T-helper 1 cell treated with Interleukin-12 subunit alpha and Interleukin-12 subunit beta and Interleukin-4 antibody, amounts not matched to agents 30 μg/mL and 1 μg/mL, for 36 hours (primary cell): ENCODE data around the gene SGF29.

Source experiments
- H3K27ac Mint-ChIP-seq: one replicate; pipeline ENCODE4 v1.8.0; 2021; ENCODE audit warnings: mild to moderate bottlenecking, mixed read lengths
- H3K27me3 Mint-ChIP-seq: one replicate; pipeline ENCODE4 v1.8.0; 2021; ENCODE audit warnings: low read depth, mixed read lengths
- H3K36me3 Mint-ChIP-seq: one replicate; pipeline ENCODE4 v1.8.0; 2021; ENCODE audit warnings: low read depth, mixed read lengths
- H3K4me1 Mint-ChIP-seq: one replicate; pipeline ENCODE4 v1.8.0; 2021; ENCODE audit warnings: low read depth, mixed read lengths
- H3K4me3 Mint-ChIP-seq: one replicate; pipeline ENCODE4 v1.8.0; 2021; ENCODE audit warnings: mild to moderate bottlenecking, moderate library complexity, mixed read lengths
- H3K9me3 Mint-ChIP-seq: one replicate; pipeline ENCODE4 v1.8.0; 2021; ENCODE audit warnings: mixed read lengths

Gene SGF29

GRCh38 chr16:28553776-28554633 lies at the start of gene SGF29:
TSS of gene SGF29 (plus strand) at chr16:28553920. CDS start at chr16:28581070, 27,150 bp downstream.
- H3K27ac Mint-ChIP-seq = peak within 1 kb of the TSS; percentile 97
- peaks cover 13% of the 10 kb centered on the region for H3K36me3 Mint-ChIP-seq
- no peaks in the 10 kb centered on the region for H3K9me3 Mint-ChIP-seq
- H3K4me1 Mint-ChIP-seq = peaks cover 24% of the 10 kb centered on the region
- peaks cover 3% of the 10 kb centered on the region for H3K27me3 Mint-ChIP-seq
- peak within 1 kb of the TSS; percentile 97 for H3K4me3 Mint-ChIP-seq

DNA sequence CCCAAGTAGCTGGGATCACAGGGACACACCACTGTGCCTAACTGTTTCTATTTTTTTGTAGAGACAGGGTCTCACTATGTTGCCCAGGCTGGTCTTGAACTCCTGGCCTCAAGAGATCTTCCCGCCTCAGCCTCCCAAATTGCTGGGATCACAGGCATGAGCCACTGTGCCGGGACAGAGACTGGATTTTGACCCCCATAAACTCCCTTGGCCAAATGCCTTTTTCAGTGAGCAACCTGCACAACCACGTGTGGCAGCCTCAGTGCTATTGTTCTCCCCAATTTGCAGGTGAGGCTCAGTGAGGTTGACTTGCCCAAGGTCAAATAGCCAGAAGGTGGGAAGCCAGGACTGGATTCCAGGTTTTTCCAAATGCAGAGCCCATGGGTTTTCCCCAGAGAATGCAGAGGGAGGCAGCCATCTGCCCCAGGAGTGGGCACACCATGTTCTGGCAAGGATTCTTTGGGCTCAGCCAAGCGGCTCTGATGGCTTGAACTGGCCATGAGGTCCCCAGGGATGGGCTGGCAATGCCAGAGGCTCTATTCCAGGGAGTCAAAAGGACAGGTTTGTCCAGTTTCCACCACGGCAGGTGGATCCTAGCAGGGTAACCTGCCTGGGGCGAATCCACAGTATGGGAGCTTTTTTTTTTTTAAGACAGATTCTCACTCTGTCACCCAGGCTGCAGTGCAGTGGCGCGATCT lies 48.9 kb upstream of the SGF29 start:
- no peak overlapping the region for H3K27ac Mint-ChIP-seq
- H3K4me3 Mint-ChIP-seq = no peak overlapping the region
- peaks cover 18% of the 10 kb centered on the region for H3K27me3 Mint-ChIP-seq
- H3K9me3 Mint-ChIP-seq = no peaks in the 10 kb centered on the region
- H3K4me1 Mint-ChIP-seq = peaks cover 16% of the 10 kb centered on the region
- no peaks in the 10 kb centered on the region for H3K36me3 Mint-ChIP-seq

GRCh38 chr16:28505489-28506137 lies 48.1 kb upstream of the SGF29 start:
- no peaks in the 10 kb centered on the region for H3K9me3 Mint-ChIP-seq
- H3K27ac Mint-ChIP-seq = no peak overlapping the region
- peaks cover 18% of the 10 kb centered on the region for H3K27me3 Mint-ChIP-seq
- no peaks in the 10 kb centered on the region for H3K36me3 Mint-ChIP-seq
- peaks cover 18% of the 10 kb centered on the region for H3K4me1 Mint-ChIP-seq
- H3K4me3 Mint-ChIP-seq = no peak overlapping the region

DNA sequence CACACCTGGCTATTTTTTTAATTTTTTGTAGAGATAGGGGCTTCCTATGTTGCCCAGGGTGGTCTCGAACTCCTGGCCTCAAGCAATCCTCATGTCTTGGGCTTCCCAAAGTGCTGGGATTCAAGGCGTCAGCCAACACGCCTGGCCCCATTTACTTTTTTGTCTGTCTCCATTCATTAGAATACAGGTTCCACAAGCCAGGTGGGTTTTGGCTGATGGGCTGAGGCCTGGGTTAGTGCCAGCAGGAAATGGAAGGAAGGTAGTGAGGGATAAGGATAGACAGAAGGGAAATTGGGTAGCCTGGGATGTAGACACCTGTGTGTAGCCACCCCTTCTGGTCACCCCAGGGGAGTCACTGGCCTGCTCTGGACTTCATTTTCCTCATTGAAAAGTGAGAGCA lies 42.7 kb upstream of the SGF29 start:
- Mint-ChIP-seq H3K36me3 (no peaks in the 10 kb centered on the region), H3K27me3 (peaks cover 13% of the 10 kb centered on the region), H3K4me1 (peaks cover 23% of the 10 kb centered on the region), H3K9me3 (no peaks in the 10 kb centered on the region), H3K27ac (no peak overlapping the region), H3K4me3 (no peak overlapping the region)

DNA sequence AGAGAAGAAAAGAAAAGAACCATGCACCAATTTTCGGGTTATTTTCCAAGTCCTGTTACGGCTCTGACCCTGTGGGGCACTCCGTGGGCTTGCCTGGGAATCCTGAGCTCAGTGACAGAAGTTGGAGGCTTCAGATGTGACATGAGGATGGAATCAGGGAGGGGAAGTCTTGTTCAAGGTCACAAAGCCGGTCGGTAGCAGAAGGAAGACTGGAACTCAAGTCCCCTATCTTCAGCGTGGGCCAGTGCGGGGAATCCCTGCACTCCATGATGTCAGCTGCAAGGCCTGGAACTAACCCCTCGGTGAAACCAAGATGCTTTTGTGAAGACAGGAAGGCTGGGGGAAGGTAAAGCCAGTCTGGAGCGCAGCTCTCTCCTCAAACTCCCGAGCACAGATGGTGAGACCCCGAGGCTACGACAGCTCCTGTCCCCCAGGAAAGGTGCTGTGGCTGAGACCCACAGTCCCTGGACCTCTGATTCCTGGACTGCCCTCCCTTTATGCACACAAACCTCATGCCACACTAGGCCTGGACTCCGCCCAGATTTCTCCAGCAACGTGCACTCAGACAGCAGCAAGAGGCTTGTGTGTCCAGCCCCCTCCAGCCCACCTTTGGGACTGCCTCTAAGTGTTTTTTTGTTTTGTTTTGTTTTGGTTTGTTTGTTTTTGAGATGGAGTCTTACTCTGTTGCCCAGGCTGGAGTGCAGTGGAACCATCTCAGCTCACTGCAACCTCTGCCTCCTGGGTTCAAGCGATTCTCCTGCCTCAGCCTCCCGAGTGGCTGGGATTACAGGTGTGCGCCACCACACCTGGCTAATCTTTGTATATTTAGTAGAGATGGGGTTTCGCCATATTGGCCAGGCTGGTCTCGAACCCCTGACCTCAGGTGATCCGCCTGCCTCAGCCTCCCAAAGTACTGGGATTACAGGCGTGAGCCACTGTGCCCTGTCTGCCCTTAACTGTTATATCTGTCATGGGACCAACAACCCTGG lies 41.6 kb upstream of the SGF29 start:
- H3K4me3 Mint-ChIP-seq = no peak overlapping the region
- no peaks in the 10 kb centered on the region for H3K9me3 Mint-ChIP-seq
- H3K36me3 Mint-ChIP-seq = no peaks in the 10 kb centered on the region
- H3K4me1 Mint-ChIP-seq = peaks cover 18% of the 10 kb centered on the region
- peaks cover 4% of the 10 kb centered on the region for H3K27me3 Mint-ChIP-seq
- no peak overlapping the region for H3K27ac Mint-ChIP-seq

GRCh38 chr16:28513484-28514181 lies 40.1 kb upstream of the SGF29 start:
- no peaks in the 10 kb centered on the region for H3K36me3 Mint-ChIP-seq
- peaks cover 4% of the 10 kb centered on the region for H3K27me3 Mint-ChIP-seq
- no peak overlapping the region for H3K27ac Mint-ChIP-seq
- H3K4me1 Mint-ChIP-seq = peaks cover 8% of the 10 kb centered on the region
- no peak overlapping the region for H3K4me3 Mint-ChIP-seq
- H3K9me3 Mint-ChIP-seq = no peaks in the 10 kb centered on the region

GRCh38 chr16:28514246-28514645 lies 39.5 kb upstream of the SGF29 start:
- no peaks in the 10 kb centered on the region for H3K9me3 Mint-ChIP-seq

GRCh38 chr16:28520672-28521071 lies 33.0 kb upstream of the SGF29 start:
- Mint-ChIP-seq H3K36me3 (no peaks in the 10 kb centered on the region), H3K4me1 (no peaks in the 10 kb centered on the region), H3K9me3 (no peaks in the 10 kb centered on the region), H3K27ac (no peak overlapping the region), H3K27me3 (peaks cover 4% of the 10 kb centered on the region), H3K4me3 (no peak overlapping the region)

More at GRCh38 chr16:28514246-28514645, 39.5 kb upstream of the SGF29 start:
- Mint-ChIP-seq H3K27me3 (peaks cover 4% of the 10 kb centered on the region), H3K27ac (no peak overlapping the region), H3K4me1 (peaks cover 8% of the 10 kb centered on the region), H3K36me3 (no peaks in the 10 kb centered on the region), H3K4me3 (no peak overlapping the region)

DNA sequence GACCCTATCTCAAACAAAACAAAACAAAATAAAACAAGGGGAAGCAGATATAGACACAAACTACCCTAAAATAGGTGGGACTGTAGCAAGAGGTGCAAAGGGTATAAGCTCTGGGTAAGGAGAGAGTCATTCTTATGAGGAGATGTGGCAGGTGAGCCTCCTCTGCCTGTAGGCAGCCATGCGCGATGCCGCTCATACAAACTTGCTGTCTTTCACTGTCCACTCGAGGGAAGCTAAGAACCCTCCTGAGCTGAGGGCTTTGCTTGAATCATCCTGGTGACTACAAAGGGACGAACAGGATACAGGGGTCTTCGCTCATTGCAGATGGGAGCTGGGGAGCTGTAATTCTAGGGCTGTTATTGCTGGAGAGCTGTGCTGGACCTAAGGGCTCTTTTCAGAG lies 32.3 kb upstream of the SGF29 start:
- H3K4me1 Mint-ChIP-seq = no peaks in the 10 kb centered on the region
- H3K4me3 Mint-ChIP-seq = no peak overlapping the region
- H3K27ac Mint-ChIP-seq = no peak overlapping the region
- no peaks in the 10 kb centered on the region for H3K9me3 Mint-ChIP-seq
- no peaks in the 10 kb centered on the region for H3K36me3 Mint-ChIP-seq
- peaks cover 5% of the 10 kb centered on the region for H3K27me3 Mint-ChIP-seq

- no peaks in the 10 kb centered on the region for H3K36me3 Mint-ChIP-seq
- H3K27me3 Mint-ChIP-seq = peaks cover 8% of the 10 kb centered on the region
- H3K9me3 Mint-ChIP-seq = no peaks in the 10 kb centered on the region
- H3K4me3 Mint-ChIP-seq = no peak overlapping the region
- H3K27ac Mint-ChIP-seq = no peak overlapping the region
- no peaks in the 10 kb centered on the region for H3K4me1 Mint-ChIP-seq
Measured at GRCh38 chr16:28522792-28523191, 30.9 kb upstream of the SGF29 start.

GRCh38 chr16:28524681-28525171 lies 29.0 kb upstream of the SGF29 start:
- Mint-ChIP-seq H3K36me3 (no peaks in the 10 kb centered on the region), H3K4me3 (no peak overlapping the region), H3K27me3 (peaks cover 8% of the 10 kb centered on the region), H3K9me3 (no peaks in the 10 kb centered on the region), H3K27ac (no peak overlapping the region), H3K4me1 (no peaks in the 10 kb centered on the region)

DNA sequence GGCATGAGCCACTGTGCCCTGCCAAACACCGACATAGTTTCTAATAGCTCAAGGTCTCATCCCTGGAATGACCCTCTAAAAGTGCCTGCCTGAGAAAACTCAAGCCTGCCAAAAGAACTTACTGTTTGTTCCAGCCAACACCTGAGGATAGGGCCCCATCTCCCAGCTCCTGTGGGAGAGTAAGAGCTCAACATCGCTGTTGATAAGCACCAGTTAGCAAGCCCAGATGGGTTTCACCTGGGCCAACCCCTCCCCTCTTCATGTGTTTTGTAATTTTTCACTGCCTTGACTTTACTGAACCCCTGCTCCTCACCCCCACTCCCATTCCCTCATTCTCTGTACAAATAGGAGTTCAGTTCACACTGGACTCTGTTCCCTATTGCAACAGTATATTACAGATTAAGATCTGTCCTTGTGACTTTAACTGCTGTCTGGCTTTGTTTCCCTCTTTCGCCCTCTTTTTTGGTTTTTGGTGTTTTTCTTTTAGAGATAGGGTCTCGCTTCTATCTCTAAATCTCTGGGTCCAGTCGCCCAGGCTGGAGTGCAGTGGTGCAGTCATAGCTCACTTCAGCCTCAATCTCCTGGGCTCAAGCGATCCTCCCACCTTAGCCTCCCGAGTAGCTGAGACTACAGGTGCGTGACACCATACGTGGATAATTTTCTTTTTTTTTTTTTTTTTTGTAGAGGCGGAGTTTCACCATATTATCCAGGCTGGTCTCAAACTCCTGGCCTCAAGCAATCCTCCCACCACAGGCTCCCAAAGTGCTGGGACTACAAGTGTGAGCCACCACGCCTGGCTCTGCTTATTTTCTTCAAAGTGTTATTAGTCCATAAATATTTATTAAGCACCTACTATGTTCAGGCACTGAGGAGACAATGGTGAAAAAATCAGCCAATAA lies 27.3 kb upstream of the SGF29 start:
- Mint-ChIP-seq H3K27ac (no peak overlapping the region), H3K36me3 (no peaks in the 10 kb centered on the region), H3K27me3 (peaks cover 8% of the 10 kb centered on the region), H3K4me1 (no peaks in the 10 kb centered on the region), H3K9me3 (no peaks in the 10 kb centered on the region), H3K4me3 (no peak overlapping the region)
